Duodenal mucosa (tissue), 2 donors: Measurements from ENCODE around the gene MXI1.
"Not testable (repeated sequence)": the region's sequence is repeated elsewhere in the genome, so short reads cannot be mapped to it uniquely, and the experiment has no call there.

ENCODE experiments used
- H3K27ac ChIP-seq: one replicate; pipeline ENCODE4 v1.7.0; 2013; ENCODE audit warnings: low read depth, low read length
- H3K27me3 ChIP-seq, 2 donors: one replicate each; pipeline ENCODE4 v1.7.0; 2013; ENCODE audit warnings: low read length in 2 of 2, control low read depth in 1 of 2; ENCODE audit not compliant: insufficient read depth in 2 of 2, control insufficient read depth in 1 of 2
- H3K36me3 ChIP-seq, 2 donors: one replicate each; pipeline ENCODE4 v1.7.0; 2013; ENCODE audit warnings: low read length in 2 of 2, control low read depth in 1 of 2; ENCODE audit not compliant: insufficient read depth in 2 of 2, control insufficient read depth in 1 of 2
- H3K4me1 ChIP-seq, 2 donors: one replicate each; pipeline ENCODE4 v1.7.0; 2013; ENCODE audit warnings: low read length in 2 of 2, control low read depth in 1 of 2; ENCODE audit not compliant: insufficient read depth in 2 of 2, control insufficient read depth in 1 of 2
- H3K4me3 ChIP-seq, 2 donors: one replicate each; pipeline ENCODE4 v1.7.0; 2013; ENCODE audit warnings: low read length in 2 of 2, low read depth in 1 of 2
- H3K9ac ChIP-seq, 2 donors: one replicate each; pipeline ENCODE4 v1.7.0; 2013; ENCODE audit warnings: low read length in 2 of 2, low read depth in 1 of 2
- H3K9me3 ChIP-seq, 2 donors: one replicate each; pipeline ENCODE4 v1.7.0; 2013; ENCODE audit warnings: low read length in 2 of 2, control low read depth in 1 of 2; ENCODE audit not compliant: control insufficient read depth in 1 of 2

The MXI1 gene

GRCh38 chr10:110324201-110324804 lies 116.9 kb downstream of the MXI1 start:
- H3K4me3 ChIP-seq = no peak overlapping the region
- no peaks in the 10 kb centered on the region for H3K9me3 ChIP-seq
- H3K4me1 ChIP-seq = peaks cover 0 to 6% of the 10 kb centered on the region in 2 donors
- no peak overlapping the region for H3K9ac ChIP-seq
- peaks cover 3 to 7% of the 10 kb centered on the region in 2 donors for H3K27me3 ChIP-seq
- no peak overlapping the region for H3K27ac ChIP-seq
- H3K36me3 ChIP-seq = no peaks in the 10 kb centered on the region

DNA sequence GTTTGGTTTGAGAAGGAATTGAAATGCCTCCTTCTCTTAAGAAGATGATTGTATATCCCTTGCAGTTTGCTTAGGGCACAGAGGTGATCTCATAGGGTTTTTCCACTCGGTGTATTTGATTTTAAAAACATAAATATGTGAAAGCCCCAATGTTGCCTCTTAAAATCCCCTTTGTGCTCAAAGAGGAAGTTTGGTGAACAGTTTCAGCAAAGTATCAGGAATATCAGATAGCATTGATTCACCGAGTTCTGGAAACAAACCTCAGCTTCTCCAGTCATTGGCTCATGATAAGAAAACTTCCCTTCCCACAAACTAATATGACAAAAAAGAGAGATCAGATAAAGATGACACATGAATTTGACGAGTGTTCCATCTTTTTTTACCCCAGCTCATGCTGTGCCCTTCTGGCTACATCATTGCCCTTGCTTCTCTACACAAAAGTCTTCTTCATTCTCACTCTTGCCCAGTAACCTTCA lies 117.4 kb downstream of the MXI1 start:
- no peaks in the 10 kb centered on the region for H3K36me3 ChIP-seq

DNA sequence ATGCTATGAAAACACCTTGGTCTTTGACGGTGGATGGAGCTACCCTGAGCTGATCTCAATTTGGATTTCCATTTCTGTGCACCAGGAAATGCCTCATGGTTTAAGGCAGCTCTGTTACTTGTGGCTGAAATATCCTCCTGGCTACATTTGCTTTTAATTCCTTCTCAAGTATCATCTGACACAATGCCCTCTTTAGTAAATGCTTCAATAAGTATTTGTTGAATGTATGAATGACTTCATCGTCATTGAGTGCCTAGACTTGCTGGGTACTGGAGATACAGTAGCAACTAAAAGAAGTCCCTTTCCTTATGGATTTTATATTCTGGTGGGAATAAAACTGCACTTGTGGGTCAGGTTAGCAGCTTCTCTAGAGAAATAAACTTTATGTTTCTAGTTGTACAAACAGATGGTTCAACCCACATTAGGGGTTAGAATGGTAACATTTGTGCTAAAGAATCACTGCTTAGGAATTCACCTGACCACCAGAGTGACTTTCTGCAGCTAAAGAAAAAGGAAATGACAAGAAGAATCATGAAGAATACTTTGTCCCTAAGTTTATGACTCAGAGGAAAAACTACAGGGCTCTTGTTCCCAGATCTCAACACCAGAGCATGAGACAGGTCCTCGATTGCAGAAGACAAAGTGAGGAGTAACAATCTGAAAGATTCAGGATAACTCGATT lies 119.1 kb downstream of the MXI1 start:
- H3K9ac ChIP-seq = no peak overlapping the region
- H3K4me1 ChIP-seq = peaks cover 0 to 6% of the 10 kb centered on the region in 2 donors
- H3K4me3 ChIP-seq = no peak overlapping the region
- no peak overlapping the region for H3K27ac ChIP-seq
- H3K36me3 ChIP-seq = no peaks in the 10 kb centered on the region
- H3K9me3 ChIP-seq = peaks cover 8 to 11% of the 10 kb centered on the region in 2 donors
- peaks cover 3 to 7% of the 10 kb centered on the region in 2 donors for H3K27me3 ChIP-seq

More for the DNA sequence above, 117.4 kb downstream of the MXI1 start:
- H3K4me3 ChIP-seq = no peak overlapping the region
- peaks cover 3 to 7% of the 10 kb centered on the region in 2 donors for H3K27me3 ChIP-seq
- H3K9me3 ChIP-seq = no peaks in the 10 kb centered on the region
- H3K9ac ChIP-seq = no peak overlapping the region
- H3K27ac ChIP-seq = no peak overlapping the region
- peaks cover 0 to 6% of the 10 kb centered on the region in 2 donors for H3K4me1 ChIP-seq

- peaks cover 0 to 6% of the 10 kb centered on the region in 2 donors for H3K4me1 ChIP-seq
- H3K9ac ChIP-seq = no peak overlapping the region
- peaks cover 3 to 7% of the 10 kb centered on the region in 2 donors for H3K27me3 ChIP-seq
- no peaks in the 10 kb centered on the region for H3K36me3 ChIP-seq
- no peak overlapping the region for H3K27ac ChIP-seq
- H3K4me3 ChIP-seq = no peak overlapping the region
- H3K9me3 ChIP-seq = peaks cover 8 to 11% of the 10 kb centered on the region in 2 donors
Measured at GRCh38 chr10:110327262-110327914, 120.0 kb downstream of the MXI1 start.

GRCh38 chr10:110330675-110331074 lies 123.3 kb downstream of the MXI1 start:
- Histone ChIP-seq H3K27me3 (no peaks in the 10 kb centered on the region), H3K4me1 (peaks cover 0 to 8% of the 10 kb centered on the region in 2 donors), H3K36me3 (no peaks in the 10 kb centered on the region), H3K27ac (no peak overlapping the region), H3K4me3 (no peak overlapping the region), H3K9ac (no peak overlapping the region), H3K9me3 (peaks cover 8 to 11% of the 10 kb centered on the region in 2 donors)

- H3K9me3 ChIP-seq = peaks cover 8 to 11% of the 10 kb centered on the region in 2 donors
- H3K4me1 ChIP-seq, H3K4me3 ChIP-seq, H3K27me3 ChIP-seq, H3K27ac ChIP-seq, H3K9ac ChIP-seq, H3K36me3 ChIP-seq: not testable (repeated sequence)
Measured at GRCh38 chr10:110331226-110331795, 123.9 kb downstream of the MXI1 start.

GRCh38 chr10:110334061-110334656 lies 126.8 kb downstream of the MXI1 start:
- Histone ChIP-seq H3K4me1 (peaks cover 0 to 3% of the 10 kb centered on the region in 2 donors), H3K9ac (no peak overlapping the region)

DNA sequence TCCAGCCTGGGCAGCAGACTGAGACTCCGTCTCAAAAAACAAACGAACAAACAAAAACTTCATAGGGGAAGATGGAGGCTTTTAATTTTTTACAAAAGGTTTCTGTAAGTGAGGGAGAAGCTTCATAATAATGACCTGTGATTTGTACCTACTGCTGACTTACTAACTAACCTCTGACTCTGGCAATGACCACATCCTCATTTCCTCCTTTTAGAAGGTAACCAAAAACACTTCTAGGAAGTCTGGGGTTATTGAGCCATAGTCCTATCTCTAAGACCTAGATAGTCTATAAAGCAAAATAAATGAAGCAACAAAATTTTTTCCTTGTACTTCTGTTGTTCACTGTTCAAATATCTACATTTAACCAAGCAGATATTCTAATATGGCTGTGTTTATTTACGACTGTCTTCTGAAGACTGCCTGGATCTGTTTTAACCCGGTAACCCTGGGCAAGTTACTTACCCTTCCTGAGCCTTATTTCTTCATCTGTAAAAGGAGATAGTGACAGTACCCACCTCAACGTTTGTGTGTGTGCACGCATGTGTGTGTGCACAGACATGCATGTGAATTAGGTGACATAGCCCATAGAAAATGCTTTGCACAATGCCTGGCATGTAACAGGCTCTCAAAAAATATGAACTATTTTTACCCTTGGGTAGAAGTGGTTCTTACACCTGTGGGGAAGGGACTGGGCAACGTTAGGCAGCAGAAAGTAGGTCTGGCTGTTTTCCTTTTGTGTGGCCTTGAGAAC lies 128.1 kb downstream of the MXI1 start:
- Histone ChIP-seq H3K9ac (no peak overlapping the region), H3K27ac (no peak overlapping the region), H3K4me3 (no peak overlapping the region)

More at GRCh38 chr10:110334061-110334656, 126.8 kb downstream of the MXI1 start:
- peaks cover 8 to 11% of the 10 kb centered on the region in 2 donors for H3K9me3 ChIP-seq
- no peaks in the 10 kb centered on the region for H3K27me3 ChIP-seq
- H3K36me3 ChIP-seq = no peaks in the 10 kb centered on the region
- H3K27ac ChIP-seq = no peak overlapping the region
- no peak overlapping the region for H3K4me3 ChIP-seq

DNA sequence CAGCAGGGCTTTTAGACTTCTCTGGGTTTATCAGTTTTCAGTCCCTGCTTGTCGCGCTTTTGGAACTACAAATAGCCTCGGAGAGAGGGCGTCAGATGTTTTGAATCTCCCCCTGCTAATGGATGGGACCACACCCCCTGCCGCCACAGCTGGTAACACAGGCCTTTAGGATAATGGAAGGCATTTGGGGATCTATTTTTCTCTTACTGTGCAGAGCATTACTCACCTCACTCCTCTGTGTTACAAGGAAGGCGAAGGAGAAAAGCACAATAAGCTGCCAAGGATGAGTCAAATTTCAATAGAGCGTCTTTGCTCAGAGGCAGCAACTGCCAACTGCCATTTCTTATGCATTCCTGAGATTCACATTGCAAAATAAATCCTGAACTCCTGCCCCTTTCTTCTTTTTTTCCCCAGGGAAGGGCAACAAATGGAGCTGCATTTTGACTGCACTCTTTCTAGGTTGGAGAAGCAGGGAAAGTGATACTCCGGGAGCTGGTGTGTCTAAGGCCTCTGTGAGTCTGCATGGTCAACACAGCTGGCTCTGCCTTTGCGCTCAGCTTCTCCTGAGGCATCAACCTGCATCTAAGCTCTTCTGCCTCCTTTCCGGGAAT lies 128.8 kb downstream of the MXI1 start:
- no peaks in the 10 kb centered on the region for H3K27me3 ChIP-seq
- H3K27ac ChIP-seq = no peak overlapping the region
- H3K36me3 ChIP-seq = no peaks in the 10 kb centered on the region
- no peak overlapping the region for H3K9ac ChIP-seq
- peaks cover 0 to 3% of the 10 kb centered on the region in 2 donors for H3K4me1 ChIP-seq
- no peak overlapping the region for H3K4me3 ChIP-seq
- H3K9me3 ChIP-seq = no peaks in the 10 kb centered on the region

More for the DNA sequence above, 128.1 kb downstream of the MXI1 start:
- Histone ChIP-seq H3K9me3 (peaks cover 6 to 7% of the 10 kb centered on the region in 2 donors), H3K27me3 (no peaks in the 10 kb centered on the region), H3K4me1 (peaks cover 0 to 3% of the 10 kb centered on the region in 2 donors), H3K36me3 (no peaks in the 10 kb centered on the region)
